Measurements from ENCODE around the gene KDM4F.
A peak's percentile ranks its signal among the peaks of the same experiment; 100 is the strongest.

Gene KDM4F

GRCh38 chr11:95091663-95092180 is 42.5 kb downstream of the KDM4F start:
- DNase-seq (ENCODE audit: low spot score): no peak

DNA sequence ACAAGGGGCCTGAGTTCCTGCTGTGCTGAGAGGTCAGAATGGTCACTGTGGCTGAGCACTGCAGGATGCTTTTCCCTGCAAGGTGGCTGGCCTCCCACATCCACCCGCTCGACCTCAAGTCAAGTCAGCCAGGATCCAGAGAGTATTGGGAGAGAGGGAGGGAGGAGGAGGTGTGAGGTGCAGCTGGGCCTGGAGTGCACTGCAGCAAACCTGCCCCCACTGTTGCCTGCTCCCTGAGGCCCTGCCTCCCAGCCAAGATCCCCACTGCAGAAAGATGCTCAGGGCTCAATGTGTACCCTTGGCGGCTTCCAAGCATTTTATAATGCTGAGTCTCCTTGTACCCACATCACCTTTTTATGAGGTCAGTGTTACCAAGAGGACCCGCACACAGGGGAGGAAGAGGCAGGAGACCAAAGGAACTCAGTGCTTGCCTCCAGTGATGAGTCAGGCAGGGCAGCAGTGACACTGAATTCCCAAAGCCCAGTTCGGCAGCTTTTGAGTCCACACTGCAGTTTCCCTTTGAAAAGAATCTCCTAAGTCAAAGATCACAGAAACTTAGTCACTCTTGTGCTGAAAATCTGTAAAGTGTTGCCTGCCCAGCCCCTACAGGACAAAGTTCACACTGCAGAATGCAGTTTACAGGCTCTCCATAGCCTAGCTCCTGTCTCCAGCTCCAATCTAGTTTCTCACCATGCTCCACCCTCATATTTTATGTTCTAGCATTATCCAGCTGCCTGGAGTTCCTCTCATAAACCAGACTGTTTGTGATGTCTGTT is 43.5 kb downstream of the KDM4F start:
- peak; percentile 68 for DNase-seq (ENCODE audit: low spot score)

DNA sequence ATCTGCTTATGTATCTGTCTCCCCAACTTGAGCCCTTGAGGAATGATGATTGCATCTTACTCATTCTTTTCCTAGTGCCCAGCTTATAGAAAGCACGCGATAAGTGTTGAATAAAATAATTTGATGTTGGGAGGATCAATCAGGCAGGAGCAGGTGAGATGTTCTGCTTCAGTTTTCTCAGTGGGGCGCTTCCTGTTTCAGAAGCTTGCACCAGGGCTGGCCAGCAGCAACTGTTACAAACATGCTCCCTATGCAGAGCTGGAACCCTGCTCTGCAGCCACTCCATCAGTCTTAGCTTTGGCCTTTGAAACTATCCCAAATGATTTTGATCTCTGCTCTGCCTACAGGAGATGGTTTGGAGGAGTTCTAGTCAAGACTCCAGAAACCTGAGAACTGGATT is 44.3 kb downstream of the KDM4F start:
- DNase-seq (ENCODE audit: low spot score): no peak

- DNase-seq (ENCODE audit: low spot score): peak; percentile 51
These were observed 46.8 kb downstream of the KDM4F start for GRCh38 chr11:95095858-95096587.

DNA sequence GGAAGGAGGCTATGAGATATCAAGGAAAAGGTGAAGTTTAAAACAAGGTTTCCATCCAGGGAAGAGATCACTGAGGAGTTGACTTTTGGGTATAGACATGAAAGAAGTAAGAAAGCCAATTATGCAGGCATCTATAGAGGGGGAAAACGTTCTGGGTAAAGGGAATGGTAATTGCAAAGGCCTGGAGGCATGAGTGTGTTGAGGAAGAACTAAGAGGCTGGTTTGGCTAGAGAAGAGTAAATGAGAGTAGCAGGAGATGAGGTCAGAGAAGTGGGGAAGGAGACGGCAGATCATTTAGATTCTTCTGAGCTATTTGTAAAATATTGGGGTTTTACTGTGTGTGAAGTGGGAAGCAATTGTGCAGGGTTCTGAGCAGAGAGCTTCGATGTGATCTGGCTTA is 48.0 kb downstream of the KDM4F start:
- no peak for DNase-seq (ENCODE audit: low spot score)

DNA sequence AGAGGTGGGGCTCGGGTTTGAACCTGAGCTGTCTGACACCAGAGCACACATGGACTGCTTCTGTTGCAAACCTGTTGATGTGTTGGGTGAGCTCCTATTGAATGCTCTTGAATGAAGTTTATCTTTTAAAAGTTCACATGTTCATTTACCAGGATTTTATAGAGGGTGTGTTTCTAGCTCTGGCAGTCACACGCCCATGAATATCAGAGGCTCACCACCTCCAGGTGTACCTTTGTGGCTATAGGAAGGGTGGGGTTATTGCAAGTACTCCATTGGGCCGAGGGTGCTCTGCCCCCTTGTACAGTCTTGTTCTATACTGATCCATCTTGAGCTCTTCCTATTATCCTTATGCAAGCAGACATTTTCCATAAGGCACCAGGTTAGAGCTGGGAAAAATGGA is 49.6 kb downstream of the KDM4F start:
- no peak for DNase-seq (ENCODE audit: low spot score)

- no peak for DNase-seq (ENCODE audit: low spot score)
These were observed 51.0 kb downstream of the KDM4F start for GRCh38 chr11:95100191-95100648.
